Measurements from ENCODE around the gene SRCAP.
A peak's percentile ranks its signal among the peaks of the same experiment; 100 is the strongest.

SRCAP gene

DNA sequence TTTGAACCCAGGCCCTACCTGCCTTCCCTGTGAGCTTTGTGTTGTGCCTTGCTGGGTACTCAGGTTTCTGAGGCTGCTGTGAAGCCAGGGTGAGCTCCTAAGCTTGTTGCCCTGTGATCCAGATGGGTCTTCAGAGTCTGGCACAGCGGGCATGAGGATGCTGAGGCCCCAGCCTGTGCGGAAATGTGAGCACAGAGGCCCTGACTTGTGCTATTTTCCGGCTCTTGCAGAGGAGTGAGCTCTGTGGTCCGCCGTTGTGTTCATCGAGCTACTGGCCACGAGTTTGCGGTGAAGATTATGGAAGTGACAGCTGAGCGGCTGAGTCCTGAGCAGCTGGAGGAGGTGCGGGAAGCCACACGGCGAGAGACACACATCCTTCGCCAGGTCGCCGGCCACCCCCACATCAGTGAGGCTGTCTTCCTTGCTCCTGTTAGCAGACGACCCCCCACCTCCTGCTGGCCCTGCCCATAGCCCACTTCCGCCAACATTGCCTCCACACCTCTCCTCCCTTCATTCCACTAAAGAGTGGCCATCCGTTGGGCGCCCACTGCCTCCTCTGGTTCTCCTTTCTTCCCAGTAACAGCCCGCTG, 52.0 kb downstream of the SRCAP start:
- H3K4me1 Mint-ChIP-seq = no peaks in the 10 kb centered on the region
- H3K9me3 Mint-ChIP-seq = no peaks in the 10 kb centered on the region
- H3K4me3 Mint-ChIP-seq = peak overlapping the region; percentile 77 to 97 (median 96)
- peaks cover 24% of the 10 kb centered on the region for H3K36me3 Mint-ChIP-seq (ENCODE audit: low read depth)
- no peaks in the 10 kb centered on the region for H3K27me3 Mint-ChIP-seq (ENCODE audit: low read depth)
- TF ChIP-seq, protein P1, sequence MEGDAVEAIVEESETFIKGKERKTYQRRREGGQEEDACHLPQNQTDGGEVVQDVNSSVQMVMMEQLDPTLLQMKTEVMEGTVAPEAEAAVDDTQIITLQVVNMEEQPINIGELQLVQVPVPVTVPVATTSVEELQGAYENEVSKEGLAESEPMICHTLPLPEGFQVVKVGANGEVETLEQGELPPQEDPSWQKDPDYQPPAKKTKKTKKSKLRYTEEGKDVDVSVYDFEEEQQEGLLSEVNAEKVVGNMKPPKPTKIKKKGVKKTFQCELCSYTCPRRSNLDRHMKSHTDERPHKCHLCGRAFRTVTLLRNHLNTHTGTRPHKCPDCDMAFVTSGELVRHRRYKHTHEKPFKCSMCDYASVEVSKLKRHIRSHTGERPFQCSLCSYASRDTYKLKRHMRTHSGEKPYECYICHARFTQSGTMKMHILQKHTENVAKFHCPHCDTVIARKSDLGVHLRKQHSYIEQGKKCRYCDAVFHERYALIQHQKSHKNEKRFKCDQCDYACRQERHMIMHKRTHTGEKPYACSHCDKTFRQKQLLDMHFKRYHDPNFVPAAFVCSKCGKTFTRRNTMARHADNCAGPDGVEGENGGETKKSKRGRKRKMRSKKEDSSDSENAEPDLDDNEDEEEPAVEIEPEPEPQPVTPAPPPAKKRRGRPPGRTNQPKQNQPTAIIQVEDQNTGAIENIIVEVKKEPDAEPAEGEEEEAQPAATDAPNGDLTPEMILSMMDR (IDR thresholded peaks at IDR 0.05; ENCODE audit: unreplicated experiment in 3 of 3) = no peak
- H3K27ac Mint-ChIP-seq = peak overlapping the region in 1 of 3 experiments; percentile 12

DNA sequence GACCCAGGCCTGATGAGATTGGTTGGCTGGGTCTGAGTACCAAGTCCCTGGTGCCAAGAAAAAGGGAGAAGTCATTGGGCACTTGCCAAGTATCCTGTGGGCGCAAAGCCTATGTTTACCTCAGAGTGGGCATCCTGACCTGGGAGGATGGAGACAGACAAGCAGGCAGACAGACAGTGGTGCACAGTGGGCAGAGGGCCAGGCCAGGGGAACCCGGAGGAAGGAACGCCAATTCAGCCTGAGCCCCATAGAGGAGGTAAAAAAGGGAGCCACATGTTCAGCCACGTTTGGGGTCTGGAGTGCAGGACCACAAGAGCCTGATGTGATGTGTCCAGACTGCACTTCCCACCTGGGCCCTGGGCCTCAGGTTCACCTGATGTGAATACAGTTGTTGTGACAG, 54.6 kb downstream of the SRCAP start:
- Mint-ChIP-seq H3K27me3 (ENCODE audit: low read depth) (no peaks in the 10 kb centered on the region), H3K4me3 (no peak overlapping the region), H3K36me3 (ENCODE audit: low read depth) (peaks cover 21% of the 10 kb centered on the region), H3K27ac (no peak overlapping the region), H3K9me3 (no peaks in the 10 kb centered on the region), H3K4me1 (no peaks in the 10 kb centered on the region)
- TF ChIP-seq, protein P1 (IDR thresholded peaks at IDR 0.05; ENCODE audit: unreplicated experiment in 3 of 3) = no peak

DNA sequence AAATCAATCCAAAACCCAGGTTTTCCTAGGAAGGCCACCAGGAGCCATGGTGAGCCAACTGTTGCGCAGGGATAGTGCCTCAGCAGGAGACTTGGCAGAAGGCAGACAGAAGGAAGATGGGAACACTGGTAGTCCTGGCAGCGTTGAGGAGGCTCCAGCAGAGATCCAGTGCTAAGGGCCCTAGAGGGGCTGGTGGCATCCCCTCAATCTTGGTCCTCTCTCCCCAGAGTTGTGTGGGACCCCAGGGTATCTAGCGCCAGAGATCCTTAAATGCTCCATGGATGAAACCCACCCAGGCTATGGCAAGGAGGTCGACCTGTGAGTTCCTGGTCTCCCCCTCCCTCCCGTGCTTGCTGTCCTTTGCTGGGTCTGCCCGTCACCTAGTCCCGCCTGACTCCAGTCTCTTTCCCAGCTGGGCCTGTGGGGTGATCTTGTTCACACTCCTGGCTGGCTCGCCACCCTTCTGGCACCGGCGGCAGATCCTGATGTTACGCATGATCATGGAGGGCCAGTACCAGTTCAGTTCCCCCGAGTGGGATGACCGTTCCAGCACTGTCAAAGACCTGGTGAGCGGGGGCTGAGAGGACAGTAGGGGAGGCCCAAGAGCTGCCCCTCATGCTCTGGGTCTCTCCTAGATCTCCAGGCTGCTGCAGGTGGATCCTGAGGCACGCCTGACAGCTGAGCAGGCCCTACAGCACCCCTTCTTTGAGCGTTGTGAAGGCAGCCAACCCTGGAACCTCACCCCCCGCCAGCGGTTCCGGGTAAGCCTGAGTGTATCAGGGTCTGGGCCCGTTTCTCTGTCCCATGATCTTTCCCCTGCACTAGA, 57.2 kb downstream of the SRCAP start:
- TF ChIP-seq, protein P1 (IDR thresholded peaks at IDR 0.05; ENCODE audit: unreplicated experiment in 3 of 3) = no peak
- H3K9me3 Mint-ChIP-seq = no peaks in the 10 kb centered on the region
- peaks cover 5% of the 10 kb centered on the region for H3K4me1 Mint-ChIP-seq
- no peaks in the 10 kb centered on the region for H3K27me3 Mint-ChIP-seq (ENCODE audit: low read depth)
- H3K4me3 Mint-ChIP-seq = peak overlapping the region in 1 of 3 experiments; percentile 43
- no peak overlapping the region for H3K27ac Mint-ChIP-seq
- H3K36me3 Mint-ChIP-seq (ENCODE audit: low read depth) = peaks cover 25% of the 10 kb centered on the region

DNA sequence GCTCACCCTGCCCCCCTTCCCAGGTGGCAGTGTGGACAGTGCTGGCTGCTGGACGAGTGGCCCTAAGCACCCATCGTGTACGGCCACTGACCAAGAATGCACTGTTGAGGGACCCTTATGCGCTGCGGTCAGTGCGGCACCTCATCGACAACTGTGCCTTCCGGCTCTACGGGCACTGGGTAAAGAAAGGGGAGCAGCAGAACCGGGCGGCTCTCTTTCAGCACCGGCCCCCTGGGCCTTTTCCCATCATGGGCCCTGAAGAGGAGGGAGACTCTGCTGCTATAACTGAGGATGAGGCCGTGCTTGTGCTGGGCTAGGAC, 57.8 kb downstream of the SRCAP start:
- Mint-ChIP-seq H3K9me3 (no peaks in the 10 kb centered on the region), H3K27me3 (ENCODE audit: low read depth) (no peaks in the 10 kb centered on the region), H3K4me1 (peaks cover 7% of the 10 kb centered on the region), H3K36me3 (ENCODE audit: low read depth) (peaks cover 21% of the 10 kb centered on the region), H3K27ac (no peak overlapping the region), H3K4me3 (no peak overlapping the region)
- TF ChIP-seq, protein P1 (IDR thresholded peaks at IDR 0.05; ENCODE audit: unreplicated experiment in 3 of 3) = no peak

DNA sequence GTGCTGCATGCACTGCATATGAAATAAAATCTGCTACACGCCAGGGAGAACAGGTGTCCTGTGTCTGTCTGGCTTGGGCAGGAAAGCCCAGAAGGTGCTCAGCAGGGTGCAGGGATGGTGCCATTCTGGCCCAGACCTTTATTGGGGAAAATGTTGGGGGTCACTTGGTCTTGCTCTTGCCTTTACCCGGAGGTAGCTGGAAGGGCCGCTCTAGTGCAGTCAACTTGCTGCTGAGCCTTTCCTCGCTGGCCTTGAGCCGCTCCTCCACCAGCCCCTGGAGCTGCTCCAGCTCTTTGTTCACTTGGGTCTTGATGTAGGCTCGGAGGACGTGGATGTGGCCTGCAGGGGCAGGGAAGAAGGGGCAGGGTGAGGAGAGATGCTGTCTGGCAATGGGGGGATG, 58.3 kb downstream of the SRCAP start:
- H3K36me3 Mint-ChIP-seq (ENCODE audit: low read depth) = peaks cover 21% of the 10 kb centered on the region
- H3K27me3 Mint-ChIP-seq (ENCODE audit: low read depth) = no peaks in the 10 kb centered on the region
- H3K4me1 Mint-ChIP-seq = peaks cover 12% of the 10 kb centered on the region
- H3K9me3 Mint-ChIP-seq = no peaks in the 10 kb centered on the region
- no peak overlapping the region for H3K27ac Mint-ChIP-seq
- no peak overlapping the region for H3K4me3 Mint-ChIP-seq
- TF ChIP-seq, protein P1 (IDR thresholded peaks at IDR 0.05; ENCODE audit: unreplicated experiment in 3 of 3) = no peak
